Activated CD4-positive, alpha-beta T cell treated with anti-CD3 and anti-CD28 coated beads, Interleukin-2, amount 50 U/mL, for 16 hours (primary cell): ENCODE measurements around the gene KRTAP2-1.
"Not testable (repeated sequence)": the region's sequence is repeated elsewhere in the genome, so short reads cannot be mapped to it uniquely, and the experiment has no call there.

Source experiments
- DNase-seq: peaks from one replicate; pipeline ENCODE4 v3.0.0-alpha.2; 2020

Gene KRTAP2-1

DNA sequence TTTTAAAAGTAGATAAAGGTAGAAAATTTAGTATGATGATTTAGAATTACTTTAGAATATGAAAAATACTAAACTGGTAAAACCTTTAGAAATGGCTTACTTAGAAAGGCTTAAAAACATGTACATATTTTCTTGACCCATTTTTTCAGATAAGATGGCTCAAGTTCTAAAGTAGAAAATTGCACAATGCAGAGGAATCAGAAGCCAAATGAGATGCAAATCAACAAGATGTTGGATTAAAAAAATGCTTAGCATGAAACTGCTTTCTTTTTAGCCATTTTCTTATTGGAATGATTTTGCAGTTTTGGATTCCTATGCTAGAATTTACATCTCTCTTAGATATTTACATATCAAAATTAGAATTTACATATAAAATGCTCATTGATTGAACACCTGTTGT is 36.7 kb downstream of the KRTAP2-1 start:
- DNase-seq, result no peak

DNA sequence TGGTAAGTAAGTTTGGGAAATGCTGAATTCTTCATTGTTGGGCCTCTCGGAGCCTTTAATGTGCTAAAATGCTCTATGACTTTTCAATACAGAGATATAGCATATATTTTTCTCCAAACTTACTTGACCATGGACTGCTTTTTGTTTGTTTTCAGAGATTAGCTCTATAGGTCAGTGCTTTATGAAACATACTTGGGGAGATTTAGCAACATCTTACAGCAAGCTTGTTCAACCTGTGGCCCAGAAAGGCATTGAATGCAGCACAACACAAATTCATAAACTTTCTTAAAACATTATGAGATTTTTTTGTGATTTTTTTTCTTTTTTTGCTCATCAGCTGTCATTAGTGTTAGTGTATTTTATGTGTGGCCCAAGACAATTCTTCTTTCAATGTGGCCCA is 37.2 kb downstream of the KRTAP2-1 start:
- no peak for DNase-seq

DNA sequence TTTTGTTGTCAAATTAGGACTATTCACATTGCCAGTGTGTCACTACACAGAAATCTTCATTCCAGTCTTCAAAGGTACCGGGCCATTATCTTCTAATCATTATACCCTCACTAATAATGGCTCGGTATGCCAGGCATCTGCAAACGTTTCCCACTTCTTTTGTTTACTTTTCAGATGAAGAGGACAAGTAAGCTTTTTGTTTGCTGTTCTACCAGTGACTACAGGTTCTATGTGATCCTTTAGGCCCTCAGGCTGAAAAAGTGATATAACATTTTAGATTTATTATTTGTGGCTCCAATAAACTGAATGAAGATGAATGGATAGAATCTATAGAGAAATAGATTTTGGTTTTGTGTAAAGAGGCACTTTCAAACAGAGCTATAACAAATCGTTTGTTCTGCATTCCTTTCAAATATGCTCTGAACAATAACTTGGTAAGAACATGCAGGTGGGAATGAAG is 37.8 kb downstream of the KRTAP2-1 start:
- no peak for DNase-seq

DNA sequence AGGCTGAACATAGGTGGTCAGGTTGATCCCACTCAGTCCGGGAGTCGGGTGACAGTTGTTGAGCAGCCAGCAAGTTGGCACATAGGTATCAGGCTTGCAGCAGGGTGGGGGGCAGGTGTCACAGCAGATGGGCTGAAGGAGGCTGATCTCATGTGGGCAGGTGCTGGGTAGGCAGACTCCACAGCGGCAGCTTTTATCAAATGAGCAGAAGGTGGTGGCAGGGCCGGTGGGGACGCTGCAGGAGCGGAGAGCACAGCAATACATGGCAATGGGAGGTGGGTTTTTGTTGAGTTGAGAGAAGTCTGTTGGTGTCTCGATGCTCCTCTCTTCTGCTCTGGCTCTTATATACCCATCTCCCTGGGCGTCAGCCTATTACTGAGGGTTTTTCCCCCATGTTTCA is 38.3 kb downstream of the KRTAP2-1 start, which contains the start of gene KRTAP3-1:
Gene KRTAP3-1, minus strand, starts transcription at position 318 of the 400 bp plus-strand sequence. Its CDS starts 54 bp downstream, at position 264.
- DNase-seq, result no peak

DNA sequence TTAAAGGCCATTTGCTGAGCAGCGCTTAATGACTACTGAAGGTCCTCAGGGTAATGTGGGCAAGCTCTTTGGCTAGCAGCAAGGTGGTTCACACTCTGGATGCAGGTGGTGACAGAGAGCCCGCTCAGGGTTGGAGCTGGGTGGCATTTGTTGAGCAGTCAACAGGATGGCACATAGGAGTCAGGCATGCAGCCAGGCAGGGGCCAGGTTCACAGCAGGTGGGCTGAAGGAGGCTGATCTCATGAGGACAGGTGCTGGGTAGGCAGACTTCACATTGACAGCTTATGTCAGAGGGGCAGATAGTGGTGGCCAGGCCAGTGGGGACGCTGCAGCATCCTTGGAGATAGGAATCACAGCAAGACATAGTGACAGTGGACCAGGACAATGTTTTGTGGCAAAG is 42.7 kb downstream of the KRTAP2-1 start:
- DNase-seq, result no peak

DNA sequence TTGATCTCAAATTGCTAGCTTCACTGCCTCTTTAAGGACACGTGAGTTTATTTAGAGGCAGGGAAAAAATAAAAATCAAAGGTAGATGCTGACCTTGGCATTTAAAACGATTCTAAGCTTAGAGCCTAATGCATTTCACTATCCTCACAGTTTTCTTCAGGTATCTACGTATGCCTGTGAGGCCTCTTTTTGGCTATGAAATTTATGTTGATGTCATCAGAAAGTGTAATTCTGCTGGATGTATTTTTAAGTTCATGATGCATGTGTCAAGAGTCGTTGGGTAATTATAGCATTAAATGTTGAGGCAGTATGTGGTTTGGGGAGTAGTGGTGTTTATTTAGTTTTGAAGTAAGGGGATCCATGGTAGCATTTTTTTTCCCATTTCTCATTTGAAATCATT is 43.2 kb downstream of the KRTAP2-1 start:
- no peak for DNase-seq

DNA sequence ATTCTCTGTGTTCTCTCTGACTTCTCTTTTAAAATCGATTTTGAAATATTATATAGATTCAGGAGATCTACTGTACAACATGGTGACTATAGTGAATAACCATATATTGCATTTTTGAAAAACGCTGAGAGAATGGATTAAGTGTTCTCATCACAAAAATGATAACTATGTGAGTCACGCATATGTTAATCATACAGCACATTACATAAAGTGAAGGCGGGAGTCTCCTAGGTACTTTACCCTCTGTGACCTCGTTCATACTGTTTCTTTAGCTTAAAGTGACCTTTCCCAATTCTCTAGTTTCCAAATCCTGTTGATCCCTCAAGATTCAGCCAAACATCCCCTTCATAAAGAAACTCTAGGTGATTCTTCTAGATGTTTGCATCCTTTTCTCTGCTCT is 44.3 kb downstream of the KRTAP2-1 start:
- no peak for DNase-seq

DNA sequence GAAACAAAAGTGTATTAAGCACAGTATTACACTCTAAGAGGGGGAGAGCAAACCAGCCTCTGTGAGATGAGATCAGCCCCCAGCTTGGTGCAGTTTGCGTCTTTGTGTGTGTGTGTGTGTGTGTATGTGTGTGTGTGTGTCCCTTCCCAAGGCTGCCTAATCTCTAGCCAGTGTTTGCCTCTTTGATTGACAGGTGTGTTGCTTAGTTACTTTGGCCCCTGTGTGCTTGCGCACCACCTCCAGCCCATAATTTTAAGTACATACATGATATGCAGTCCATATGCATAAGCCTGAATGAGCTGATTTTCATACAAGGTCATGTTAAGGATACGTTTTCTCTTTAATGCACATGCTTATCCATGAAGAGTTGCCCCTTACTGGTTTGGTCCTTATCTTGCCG is 45.3 kb downstream of the KRTAP2-1 start:
- DNase-seq, result no peak

DNA sequence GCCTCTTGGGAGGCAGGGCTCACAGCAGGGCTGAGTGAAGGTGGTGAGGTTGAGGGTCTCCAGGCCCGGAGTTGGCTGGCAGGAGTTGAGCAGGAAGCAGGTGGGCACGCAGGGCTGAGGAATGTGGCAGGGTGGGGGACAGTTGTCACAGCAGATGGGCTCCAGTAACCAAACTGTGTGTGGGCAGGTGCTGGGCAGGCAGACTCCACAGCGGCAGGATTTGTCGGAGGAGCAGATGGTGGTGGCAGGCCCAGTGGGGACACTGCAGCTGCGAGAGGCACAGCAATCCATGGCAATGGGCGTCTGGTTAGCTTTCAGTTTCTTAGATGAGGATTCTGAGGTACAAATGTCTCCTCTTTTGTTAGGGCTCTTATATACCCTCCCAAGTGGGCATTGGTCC is 47.6 kb downstream of the KRTAP2-1 start, which contains the start of gene KRTAP3-2:
Gene KRTAP3-2, minus strand, starts transcription at position 344 of the 400 bp plus-strand sequence. Its CDS starts 53 bp downstream, at position 291.
- DNase-seq, result not testable (repeated sequence)

DNA sequence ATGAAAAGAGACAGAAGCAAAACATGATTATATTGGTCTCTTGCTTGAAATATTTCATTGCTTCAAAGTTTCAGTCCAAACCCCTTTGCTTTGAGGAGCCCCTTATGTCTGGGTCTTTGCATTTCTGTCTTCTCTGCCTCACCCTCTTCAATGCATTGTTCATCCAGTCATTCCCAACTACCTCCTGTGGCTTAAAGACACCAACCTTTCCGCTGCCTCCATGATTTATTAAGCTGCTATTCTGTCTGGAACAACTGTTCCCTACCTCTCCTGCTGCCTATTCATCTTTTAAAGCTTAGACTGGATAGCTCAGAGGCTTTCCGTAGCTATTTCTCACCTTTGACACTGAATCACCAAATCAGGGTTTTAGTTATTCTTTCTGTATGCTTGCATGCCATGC is 49.8 kb downstream of the KRTAP2-1 start:
- DNase-seq, result no peak

DNA sequence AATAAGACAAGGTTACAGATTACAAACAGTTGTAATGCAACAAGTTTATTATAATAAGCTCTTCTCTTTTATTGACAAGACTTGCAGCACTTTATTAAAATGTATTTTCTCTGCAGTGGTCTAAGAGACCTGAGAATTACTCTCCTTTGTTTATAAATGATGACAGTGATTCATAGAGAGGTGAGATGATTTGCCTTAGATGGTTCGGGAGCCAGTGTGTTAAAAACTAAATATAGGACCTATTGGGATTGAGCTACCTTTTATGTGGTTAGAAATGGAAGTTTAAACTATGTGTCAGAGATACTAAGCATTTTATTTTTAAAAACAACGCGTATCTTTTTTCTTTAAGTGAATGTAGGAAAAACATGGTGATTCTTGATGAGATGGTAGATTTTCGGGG is 50.3 kb downstream of the KRTAP2-1 start:
- DNase-seq, result no peak
